GM03348 (cell line): ENCODE data around the gene NUPR1.
"Not testable (repeated sequence)": the region's sequence is repeated elsewhere in the genome, so short reads cannot be mapped to it uniquely, and the experiment has no call there.

Experiments
- DNase-seq: peaks from one replicate; pipeline ENCODE4 v3.0.0; 2012; ENCODE audit warnings: low spot score

The NUPR1 gene

DNA sequence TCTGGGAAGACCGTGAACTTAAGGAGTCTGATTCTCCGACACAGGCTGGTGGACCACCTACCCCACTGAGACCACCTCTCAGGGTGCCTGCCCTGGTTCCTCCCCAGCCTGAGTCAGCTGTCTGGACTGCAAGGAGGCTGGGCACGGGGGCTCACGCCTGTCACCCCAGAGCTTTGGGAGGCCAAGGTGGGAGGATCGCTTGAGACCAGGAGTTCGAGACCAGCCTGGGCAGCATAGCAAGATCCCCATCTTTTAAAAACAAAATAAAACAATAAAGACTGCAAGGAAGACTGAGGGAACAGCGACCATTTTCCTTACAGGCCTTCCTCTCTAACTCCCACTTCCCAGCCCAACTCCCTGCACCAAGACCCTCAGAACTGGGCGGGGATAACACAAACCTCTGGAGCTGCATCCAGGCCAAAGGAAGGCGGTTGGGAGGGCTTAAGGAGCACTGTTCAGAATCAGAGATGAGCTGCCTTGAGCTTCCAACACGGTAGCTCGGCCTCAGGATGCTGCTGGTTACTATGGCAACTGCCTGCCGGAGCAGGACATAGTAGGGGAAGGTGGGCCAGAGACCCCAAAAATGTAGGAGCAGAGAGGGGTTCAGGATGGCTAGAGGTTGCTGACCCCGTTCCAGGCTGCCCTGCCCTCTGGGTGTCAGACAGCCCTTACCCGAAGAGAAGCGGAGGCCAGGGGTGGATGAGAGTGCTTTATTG, 40.0 kb downstream of the NUPR1 start:
- no peak for DNase-seq

DNA sequence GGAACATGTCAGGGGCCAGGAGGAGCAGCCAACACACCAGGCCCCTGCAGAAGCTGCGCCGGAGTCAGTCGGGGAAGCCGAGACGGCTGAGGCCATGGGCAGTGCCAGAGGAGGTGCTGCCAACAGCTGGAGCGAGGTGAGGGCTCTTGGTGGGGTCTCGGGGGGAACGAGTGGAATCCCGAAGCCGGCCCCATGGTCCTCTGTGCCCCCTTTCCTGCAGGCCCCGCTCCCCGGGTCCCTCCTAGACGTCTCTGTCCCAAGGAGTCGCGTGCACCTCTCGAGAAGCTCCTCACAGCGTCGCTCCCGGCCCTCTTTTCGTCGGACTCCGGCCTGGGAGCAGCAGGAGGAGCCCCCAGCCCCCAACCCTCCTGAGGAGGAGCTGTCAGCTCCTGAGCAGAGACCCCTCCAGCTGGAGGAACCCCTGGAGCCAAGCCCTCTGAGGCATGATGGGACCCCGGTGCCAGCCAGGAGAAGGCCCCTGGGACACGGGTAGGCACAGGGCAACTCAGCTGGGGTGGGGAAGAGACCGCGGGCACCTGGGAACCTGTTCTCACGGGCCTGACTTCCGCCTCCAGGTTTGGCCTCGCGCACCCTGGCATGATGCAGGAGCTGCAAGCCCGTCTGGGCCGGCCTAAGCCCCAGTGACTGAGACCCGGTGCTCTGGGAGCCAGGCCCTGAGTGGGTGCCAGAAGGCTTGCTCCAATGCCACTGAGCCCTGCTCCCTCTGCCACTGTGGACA, 40.7 kb downstream of the NUPR1 start:
- no peak for DNase-seq

DNA sequence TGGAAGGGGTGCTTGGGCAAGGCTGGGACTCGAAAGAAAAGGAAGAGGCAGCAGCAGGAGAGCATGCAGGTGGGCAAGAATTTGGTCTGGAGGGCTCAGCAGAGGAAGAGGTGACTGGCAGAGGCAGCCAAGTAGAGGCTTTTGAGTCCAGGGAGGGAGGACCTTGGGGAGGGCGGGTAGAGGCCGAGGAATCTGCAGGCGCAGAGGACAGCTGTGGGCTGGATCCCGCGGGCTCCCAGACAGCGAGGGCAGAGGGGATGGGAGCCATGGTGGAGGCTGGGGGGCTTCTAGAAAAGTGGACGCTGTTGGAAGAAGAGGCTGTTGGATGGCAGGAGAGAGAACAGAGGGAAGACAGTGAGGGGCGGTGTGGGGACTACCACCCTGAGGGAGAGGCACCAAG, 41.4 kb downstream of the NUPR1 start:
- no peak for DNase-seq

DNA sequence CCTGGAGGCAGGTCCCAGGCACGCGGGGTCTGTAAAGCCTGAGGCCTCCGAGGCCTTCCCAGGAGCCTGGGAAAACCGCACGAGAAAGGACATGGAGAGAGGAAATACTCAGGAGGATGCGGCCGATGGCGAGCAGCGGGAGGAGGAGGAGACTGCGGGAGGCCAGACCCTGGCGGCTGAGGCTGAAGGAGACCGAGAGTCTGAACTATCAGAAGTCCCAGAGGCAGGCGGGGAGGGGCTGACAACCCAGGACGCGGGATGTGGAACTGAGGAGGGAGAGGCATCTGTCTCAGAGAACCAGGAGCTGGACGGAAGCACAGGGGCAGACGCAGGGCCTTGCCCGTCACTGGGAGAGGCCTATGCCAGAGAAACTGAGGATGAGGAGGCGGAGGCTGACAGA, 41.9 kb downstream of the NUPR1 start:
- no peak for DNase-seq

DNA sequence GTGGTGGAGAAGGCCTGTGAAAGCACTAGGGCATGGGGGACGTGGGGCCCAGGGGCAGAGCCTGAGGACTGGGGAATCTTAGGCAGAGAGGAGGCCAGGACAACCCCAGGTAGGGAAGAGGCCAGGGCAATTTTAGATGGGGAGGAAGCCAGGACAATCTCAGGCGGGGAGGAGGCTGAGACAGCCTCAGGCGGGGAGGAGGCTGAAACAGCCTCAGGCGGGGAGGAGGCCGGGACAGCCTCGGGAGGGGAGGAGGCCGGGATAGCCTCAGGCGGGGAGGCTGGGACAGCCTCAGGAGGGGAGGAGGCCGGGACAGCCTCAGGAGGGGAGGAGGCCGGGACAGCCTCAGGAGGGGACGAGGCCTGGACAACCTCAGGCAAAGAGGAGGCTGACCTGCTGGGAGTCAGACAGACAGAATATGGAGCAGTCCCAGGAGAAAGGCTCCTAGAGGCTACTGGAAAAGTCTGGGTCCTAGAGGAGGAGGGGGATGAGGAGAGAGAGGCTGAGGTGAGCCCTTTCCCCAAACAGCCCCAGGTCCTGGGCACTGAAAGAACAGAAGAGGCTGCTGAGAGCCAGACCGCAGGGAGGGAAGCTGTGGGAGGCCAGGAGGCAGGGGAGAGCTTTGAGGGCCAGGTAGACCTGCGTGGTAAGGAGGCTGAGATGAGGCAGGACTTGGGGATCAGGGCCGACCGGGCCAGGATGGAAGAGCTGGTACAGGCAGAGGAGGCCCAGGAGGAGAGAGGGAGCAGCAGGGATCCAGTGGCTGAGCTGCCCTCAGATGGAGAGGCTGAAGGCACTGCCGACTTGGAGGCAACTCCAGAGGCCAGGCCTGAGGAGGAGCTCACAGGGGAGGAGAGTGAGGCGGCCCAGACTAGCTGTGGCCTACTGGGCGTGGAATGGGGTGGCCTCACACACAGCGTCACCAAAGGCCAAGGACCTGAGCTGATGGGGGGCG, 42.7 kb downstream of the NUPR1 start:
- DNase-seq: no peak

DNA sequence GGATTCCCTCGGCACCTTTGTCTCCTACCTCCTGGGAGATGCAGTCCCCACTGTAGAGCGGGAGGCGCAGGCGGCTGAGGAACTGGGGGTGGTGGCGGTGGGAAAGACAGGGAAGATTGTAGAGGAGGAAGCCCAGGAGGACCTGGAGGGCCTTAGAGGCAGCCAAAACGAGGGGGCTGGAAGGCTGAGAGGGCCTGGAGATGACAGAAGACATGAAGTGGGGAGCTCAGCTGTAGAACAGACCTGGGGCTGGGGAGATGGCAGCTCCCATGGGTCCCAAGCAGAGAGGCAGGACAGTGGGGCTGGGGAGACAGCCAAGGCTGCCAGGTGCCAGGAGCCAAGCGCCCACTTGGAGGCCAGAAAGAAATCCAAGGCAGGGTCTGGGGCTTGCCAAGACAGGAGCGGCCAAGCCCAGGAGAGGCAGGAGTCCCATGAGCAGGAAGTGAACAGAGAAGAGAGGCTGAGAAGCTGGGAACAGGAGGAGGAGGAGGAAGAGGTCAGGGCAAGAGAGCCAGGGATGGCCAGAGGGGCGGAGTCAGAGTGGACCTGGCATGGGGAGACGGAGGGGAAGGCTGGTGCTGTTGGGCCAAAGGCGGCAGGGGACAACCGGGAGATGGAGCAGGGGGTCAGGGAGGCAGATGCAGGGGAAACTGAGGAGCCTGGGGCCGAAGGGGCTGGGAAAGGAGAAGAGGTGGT, 43.5 kb downstream of the NUPR1 start:
- DNase-seq: no peak

DNA sequence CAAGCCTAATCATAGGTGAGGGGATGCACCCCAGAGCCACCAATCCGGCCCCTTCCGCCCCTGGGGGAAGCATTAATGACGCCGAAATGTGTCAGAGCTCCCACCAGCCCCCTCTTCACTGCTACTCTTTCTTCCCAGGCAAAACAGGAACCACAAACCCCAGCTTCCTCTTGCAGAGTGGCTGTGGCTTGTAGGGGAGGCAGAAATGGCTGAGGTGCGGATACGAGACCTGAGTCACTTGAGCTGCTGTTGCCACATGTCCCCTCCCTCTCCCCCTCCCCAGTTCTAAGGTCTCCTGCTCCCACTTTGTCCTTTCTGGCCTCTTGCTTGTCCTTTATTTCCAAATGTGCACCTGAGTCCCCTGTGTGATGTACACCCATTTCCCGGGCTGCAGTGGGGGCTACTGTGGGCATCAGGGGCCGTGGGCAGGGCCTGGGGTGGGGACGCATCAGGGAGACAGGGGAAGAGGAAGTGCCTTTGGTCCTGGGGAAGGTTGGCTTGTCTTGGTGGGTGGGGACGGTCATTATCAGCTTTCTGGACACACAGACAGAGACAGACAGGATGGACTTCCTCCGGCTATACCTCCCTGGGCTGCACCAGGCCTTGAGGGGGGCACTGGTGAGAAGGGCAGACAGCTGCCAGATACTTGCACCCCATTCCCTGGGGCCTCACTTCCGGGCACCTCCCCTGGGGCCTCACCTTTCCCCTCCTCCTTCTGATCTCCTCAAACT, 44.5 kb downstream of the NUPR1 start, which contains the start of gene APOBR:
Gene APOBR (plus strand): TSS at position 523 of the 731 bp plus-strand sequence. CDS start 39 bp downstream, at position 562.
- DNase-seq: no peak

DNA sequence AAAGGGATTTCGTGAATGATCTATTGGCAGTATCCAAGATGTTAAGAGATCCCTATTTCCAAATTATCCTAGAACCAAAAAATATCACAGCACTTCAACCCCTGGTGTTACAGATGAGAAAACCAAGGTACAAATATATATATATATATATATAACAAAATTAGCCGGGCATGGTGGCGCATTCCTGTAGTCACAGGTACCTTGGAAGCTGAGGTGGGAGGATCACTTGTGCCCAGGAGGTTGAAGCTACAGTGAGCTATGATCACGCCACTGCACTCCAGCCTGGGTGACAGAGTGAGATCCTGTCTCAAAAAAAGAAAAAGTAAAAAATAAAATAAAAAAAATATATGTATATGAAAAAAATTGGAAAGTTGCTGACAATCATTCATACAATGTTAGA, 46.3 kb downstream of the NUPR1 start:
- DNase-seq: no peak

DNA sequence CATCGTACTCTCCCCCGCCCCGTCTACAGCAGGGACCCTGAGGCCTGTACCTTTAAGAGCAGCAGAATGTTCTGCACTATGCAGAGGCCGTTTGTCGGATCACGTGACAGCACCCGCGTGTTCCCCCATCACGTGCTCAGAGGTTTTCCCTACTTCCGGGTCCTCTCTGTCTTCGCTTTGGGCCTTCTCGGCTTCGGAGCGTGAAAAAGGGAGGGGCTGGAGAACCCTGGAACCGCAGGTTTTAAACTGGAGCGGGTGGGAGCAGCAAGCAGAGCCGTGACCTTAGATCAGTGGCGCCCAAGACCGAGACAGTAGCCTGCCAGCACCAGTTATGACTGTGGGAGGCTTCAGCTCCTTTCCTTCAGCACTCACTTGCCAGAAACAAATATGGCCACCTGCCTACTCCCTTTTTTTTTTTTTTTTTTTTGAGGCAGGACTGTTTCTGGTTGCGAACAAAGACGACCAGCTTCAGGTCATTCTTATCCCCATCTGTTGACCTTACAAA, 46.8 kb downstream of the NUPR1 start, which contains the start of gene CLN3:
Gene CLN3 (minus strand): TSS at position 105 of the 505 bp plus-strand sequence. CDS start 315 bp downstream, outside the sequence.
- peak; percentile 96 for DNase-seq

DNA sequence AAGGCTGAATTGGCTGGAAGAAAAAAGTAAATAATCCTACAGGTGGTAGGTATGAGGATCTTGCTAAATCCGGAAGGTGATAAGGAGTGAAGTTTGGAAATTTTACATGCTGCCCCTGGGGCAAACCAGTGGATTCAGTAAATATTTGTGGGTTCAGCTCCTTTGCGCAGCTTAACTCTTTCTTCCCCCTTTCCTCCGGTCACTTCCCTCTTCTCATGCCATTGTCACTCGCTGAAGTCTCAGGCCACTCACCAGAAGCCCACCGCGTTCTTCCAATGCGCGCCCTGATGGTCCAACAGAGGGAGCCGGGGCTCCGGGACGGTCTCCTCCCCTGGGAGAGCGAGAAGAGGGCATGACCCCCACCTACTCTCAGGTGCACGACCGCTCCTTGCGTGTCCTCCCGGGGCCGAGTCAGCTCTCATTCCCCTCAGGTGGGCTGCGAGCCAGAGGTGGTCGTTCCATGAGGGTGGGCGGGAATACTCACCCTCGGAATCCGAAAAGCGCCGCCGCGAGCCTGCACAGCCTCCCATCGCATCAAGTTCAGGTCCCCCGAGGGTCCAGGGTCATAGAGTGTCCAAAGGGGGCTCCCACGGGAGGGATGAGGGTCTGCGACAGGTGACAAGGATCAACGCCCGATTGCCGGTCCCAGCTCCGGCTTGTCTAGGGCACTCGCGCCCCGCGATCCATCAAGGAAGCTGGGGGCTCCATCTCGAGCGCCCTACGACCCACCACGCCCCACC, 47.4 kb downstream of the NUPR1 start:
- peak; percentile 63 for DNase-seq

DNA sequence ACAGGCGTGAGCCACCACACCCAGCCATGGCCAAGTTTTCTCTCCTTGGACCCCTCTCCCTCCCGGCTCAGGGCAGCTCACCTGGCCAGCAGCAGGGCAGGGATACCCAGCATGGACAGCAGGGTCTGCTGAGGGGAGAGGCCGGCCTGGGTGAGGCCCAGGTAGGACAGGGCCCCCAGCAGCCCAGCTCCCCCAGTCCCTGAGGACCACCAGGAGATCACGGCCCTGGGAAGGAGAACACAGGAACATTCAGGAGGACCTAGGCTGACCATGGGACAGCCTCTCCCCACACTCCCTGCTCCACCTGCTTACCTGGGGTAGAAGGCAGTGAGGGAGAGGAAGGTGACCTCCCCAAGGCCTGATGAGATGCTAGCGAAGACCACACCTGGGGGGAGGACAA, 52.5 kb downstream of the NUPR1 start:
- DNase-seq: no peak

DNA sequence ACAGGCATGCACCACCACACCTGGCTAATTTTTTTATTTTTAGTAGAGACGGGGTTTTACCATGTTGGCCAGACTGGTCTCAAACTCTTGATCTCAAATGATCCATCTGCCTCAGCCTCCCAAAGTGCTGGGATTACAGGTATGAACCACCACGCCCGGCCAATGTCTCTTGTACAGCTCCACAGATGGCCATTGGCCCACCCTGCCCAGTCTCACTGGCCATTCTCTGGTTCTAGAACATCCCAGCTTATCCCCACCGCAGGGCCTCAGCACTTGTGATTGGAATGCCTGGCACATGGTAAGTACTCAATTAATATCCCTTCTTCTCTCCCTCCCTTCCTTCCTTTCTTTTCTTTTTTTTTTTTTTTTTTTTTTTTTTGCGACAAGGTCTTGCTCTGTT, 55.4 kb downstream of the NUPR1 start:
- not testable (repeated sequence) for DNase-seq
